ENCODE results near the gene GMDS. TPM values are rescaled to one million over a fixed set of nuclear protein-coding genes. Genes with fewer than 3 reads are reported as not detected.

Gene GMDS
- total and polyA plus RNA-seq, 2 of the 8 experiments (the other 6 are each of a cell fraction or from before 2014, with no cell fraction given) = 16.8 to 50.0 TPM

- TF ChIP-seq, protein P1, sequence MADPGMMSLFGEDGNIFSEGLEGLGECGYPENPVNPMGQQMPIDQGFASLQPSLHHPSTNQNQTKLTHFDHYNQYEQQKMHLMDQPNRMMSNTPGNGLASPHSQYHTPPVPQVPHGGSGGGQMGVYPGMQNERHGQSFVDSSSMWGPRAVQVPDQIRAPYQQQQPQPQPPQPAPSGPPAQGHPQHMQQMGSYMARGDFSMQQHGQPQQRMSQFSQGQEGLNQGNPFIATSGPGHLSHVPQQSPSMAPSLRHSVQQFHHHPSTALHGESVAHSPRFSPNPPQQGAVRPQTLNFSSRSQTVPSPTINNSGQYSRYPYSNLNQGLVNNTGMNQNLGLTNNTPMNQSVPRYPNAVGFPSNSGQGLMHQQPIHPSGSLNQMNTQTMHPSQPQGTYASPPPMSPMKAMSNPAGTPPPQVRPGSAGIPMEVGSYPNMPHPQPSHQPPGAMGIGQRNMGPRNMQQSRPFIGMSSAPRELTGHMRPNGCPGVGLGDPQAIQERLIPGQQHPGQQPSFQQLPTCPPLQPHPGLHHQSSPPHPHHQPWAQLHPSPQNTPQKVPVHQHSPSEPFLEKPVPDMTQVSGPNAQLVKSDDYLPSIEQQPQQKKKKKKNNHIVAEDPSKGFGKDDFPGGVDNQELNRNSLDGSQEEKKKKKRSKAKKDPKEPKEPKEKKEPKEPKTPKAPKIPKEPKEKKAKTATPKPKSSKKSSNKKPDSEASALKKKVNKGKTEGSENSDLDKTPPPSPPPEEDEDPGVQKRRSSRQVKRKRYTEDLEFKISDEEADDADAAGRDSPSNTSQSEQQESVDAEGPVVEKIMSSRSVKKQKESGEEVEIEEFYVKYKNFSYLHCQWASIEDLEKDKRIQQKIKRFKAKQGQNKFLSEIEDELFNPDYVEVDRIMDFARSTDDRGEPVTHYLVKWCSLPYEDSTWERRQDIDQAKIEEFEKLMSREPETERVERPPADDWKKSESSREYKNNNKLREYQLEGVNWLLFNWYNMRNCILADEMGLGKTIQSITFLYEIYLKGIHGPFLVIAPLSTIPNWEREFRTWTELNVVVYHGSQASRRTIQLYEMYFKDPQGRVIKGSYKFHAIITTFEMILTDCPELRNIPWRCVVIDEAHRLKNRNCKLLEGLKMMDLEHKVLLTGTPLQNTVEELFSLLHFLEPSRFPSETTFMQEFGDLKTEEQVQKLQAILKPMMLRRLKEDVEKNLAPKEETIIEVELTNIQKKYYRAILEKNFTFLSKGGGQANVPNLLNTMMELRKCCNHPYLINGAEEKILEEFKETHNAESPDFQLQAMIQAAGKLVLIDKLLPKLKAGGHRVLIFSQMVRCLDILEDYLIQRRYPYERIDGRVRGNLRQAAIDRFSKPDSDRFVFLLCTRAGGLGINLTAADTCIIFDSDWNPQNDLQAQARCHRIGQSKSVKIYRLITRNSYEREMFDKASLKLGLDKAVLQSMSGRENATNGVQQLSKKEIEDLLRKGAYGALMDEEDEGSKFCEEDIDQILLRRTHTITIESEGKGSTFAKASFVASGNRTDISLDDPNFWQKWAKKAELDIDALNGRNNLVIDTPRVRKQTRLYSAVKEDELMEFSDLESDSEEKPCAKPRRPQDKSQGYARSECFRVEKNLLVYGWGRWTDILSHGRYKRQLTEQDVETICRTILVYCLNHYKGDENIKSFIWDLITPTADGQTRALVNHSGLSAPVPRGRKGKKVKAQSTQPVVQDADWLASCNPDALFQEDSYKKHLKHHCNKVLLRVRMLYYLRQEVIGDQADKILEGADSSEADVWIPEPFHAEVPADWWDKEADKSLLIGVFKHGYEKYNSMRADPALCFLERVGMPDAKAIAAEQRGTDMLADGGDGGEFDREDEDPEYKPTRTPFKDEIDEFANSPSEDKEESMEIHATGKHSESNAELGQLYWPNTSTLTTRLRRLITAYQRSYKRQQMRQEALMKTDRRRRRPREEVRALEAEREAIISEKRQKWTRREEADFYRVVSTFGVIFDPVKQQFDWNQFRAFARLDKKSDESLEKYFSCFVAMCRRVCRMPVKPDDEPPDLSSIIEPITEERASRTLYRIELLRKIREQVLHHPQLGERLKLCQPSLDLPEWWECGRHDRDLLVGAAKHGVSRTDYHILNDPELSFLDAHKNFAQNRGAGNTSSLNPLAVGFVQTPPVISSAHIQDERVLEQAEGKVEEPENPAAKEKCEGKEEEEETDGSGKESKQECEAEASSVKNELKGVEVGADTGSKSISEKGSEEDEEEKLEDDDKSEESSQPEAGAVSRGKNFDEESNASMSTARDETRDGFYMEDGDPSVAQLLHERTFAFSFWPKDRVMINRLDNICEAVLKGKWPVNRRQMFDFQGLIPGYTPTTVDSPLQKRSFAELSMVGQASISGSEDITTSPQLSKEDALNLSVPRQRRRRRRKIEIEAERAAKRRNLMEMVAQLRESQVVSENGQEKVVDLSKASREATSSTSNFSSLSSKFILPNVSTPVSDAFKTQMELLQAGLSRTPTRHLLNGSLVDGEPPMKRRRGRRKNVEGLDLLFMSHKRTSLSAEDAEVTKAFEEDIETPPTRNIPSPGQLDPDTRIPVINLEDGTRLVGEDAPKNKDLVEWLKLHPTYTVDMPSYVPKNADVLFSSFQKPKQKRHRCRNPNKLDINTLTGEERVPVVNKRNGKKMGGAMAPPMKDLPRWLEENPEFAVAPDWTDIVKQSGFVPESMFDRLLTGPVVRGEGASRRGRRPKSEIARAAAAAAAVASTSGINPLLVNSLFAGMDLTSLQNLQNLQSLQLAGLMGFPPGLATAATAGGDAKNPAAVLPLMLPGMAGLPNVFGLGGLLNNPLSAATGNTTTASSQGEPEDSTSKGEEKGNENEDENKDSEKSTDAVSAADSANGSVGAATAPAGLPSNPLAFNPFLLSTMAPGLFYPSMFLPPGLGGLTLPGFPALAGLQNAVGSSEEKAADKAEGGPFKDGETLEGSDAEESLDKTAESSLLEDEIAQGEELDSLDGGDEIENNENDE (IDR thresholded peaks at IDR 0.05; ENCODE audit: insufficient replicate concordance, low read length) = no peak
- no peak for TF ChIP-seq SAP30 (IDR thresholded peaks at IDR 0.05; ENCODE audit: insufficient read depth, insufficient replicate concordance, low read length)
- no peak for TF ChIP-seq SRF (IDR thresholded peaks at IDR 0.05; ENCODE audit: low read depth, low read length)
- no peak for TF ChIP-seq JUND (IDR thresholded peaks at IDR 0.05; ENCODE audit: low read length)
- TF ChIP-seq GTF2F1 (IDR thresholded peaks at IDR 0.05; ENCODE audit: borderline replicate concordance, low read depth, low read length) = no peak
- TF ChIP-seq HDAC6 (IDR thresholded peaks at IDR 0.05; ENCODE audit: low read depth, low read length) = no peak
- TF ChIP-seq BACH1 (IDR thresholded peaks at IDR 0.05; ENCODE audit: low read length) = no peak
- TF ChIP-seq SP2 (IDR thresholded peaks at IDR 0.05; ENCODE audit: low read length) = no peak
- no peak for TF ChIP-seq POLR2A (IDR thresholded peaks at IDR 0.05; ENCODE audit: control extremely low read depth in 1 of 2, low read depth in 2 of 2, low read length in 2 of 2)
These were observed 394.6 kb downstream of the GMDS start (continued) for GRCh38 chr6:1850840-1851157.
